ENCODE measurements around the gene RASSF4.

RASSF4 gene

DNA sequence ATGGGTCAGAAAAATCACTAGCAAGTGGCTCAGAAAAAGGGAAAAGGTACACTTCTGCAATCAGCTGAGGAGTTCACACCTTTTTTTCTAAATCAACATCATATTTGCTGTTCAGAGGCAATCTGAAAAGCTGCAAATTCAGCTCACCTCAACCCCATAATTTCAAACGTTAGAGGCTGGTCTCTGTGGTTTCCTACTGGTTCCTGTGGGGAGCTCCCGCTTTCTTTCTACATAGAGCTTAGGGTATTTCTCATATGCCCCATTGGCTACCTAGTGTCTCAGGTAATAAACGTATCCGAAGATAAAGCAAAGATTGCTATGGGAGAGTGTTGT lies 35.9 kb downstream of the RASSF4 start:
- in situ Hi-C loops (cut with MboI; ENCODE audit: low sequenced_read_pairs, unreplicated experiment) = no loop called here

GRCh38 chr10:44995914-44996669 lies 36.5 kb downstream of the RASSF4 start:
- no peak for DNase-seq (ENCODE audit: low spot score)
- in situ Hi-C loops (cut with MboI; ENCODE audit: low sequenced_read_pairs, unreplicated experiment) = no loop called here
- TF ChIP-seq CTCF (IDR thresholded peaks at IDR 0.05; ENCODE audit: borderline replicate concordance, control extremely low read depth, extremely low read depth, insufficient read depth, missing control alignments) = no peak

More for the DNA sequence above, 35.9 kb downstream of the RASSF4 start:
- no peak for TF ChIP-seq CTCF (IDR thresholded peaks at IDR 0.05; ENCODE audit: borderline replicate concordance, control extremely low read depth, extremely low read depth, insufficient read depth, missing control alignments)
- no peak for DNase-seq (ENCODE audit: low spot score)

GRCh38 chr10:44997105-44997748 lies 37.6 kb downstream of the RASSF4 start:
- in situ Hi-C loops (cut with MboI; ENCODE audit: low sequenced_read_pairs, unreplicated experiment) = no loop called here
- no peak for DNase-seq (ENCODE audit: low spot score)
- no peak for TF ChIP-seq CTCF (IDR thresholded peaks at IDR 0.05; ENCODE audit: borderline replicate concordance, control extremely low read depth, extremely low read depth, insufficient read depth, missing control alignments)

- in situ Hi-C loops (cut with MboI; ENCODE audit: low sequenced_read_pairs, unreplicated experiment) = no loop called here
- no peak for TF ChIP-seq CTCF (IDR thresholded peaks at IDR 0.05; ENCODE audit: borderline replicate concordance, control extremely low read depth, extremely low read depth, insufficient read depth, missing control alignments)
- no peak for DNase-seq (ENCODE audit: low spot score)
Measured at GRCh38 chr10:44998146-44998631, 38.6 kb downstream of the RASSF4 start.

DNA sequence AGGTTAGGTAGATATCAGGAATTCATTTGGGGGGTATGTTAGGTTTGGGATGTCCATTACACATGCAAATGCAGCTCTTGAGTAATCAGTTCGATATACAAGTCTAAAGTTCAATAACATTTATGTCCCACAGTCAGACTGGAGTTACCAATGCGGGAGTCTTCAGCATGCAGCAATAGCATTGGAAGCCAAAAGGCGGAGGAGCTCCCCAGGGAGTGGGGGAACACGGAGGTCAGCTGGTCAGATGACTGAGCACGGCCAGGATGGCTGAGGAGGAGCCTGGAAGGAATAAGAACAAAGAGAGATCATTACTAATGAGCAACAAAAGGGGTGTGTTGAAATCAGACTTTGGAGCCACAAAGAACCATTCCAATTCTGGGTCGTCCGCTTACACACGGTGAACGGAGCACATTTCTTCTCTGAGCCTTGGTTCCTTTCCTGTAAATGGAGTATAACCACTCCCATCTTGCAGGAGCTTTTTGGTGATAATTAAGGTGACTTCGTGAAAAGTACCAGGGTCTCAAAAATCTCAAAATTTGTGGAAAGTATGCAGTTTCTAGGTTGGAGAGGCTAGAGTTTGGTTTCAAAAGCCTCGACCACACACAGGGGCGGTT lies 40.6 kb downstream of the RASSF4 start:
- no peak for DNase-seq (ENCODE audit: low spot score)
- in situ Hi-C loops (cut with MboI; ENCODE audit: low sequenced_read_pairs, unreplicated experiment) = no loop called here

More for the DNA sequence above, 40.6 kb downstream of the RASSF4 start:
- no peak for TF ChIP-seq CTCF (IDR thresholded peaks at IDR 0.05; ENCODE audit: borderline replicate concordance, control extremely low read depth, extremely low read depth, insufficient read depth, missing control alignments)

Data from GM13976 (cell line).